Muscle layer of colon (tissue), 2 donors: ENCODE measurements around the gene TPM1.
A peak's percentile ranks its signal among the peaks of the same experiment; 100 is the strongest.

ENCODE experiments used
- H3K27ac ChIP-seq: one replicate; pipeline ENCODE4 v1.7.0; 2013; ENCODE audit warnings: low read depth, mild to moderate bottlenecking, low read length, moderate library complexity
- H3K27me3 ChIP-seq, 2 donors: one replicate each; pipeline ENCODE4 v1.7.0; 2013; ENCODE audit warnings: low read length in 2 of 2, mild to moderate bottlenecking in 2 of 2; ENCODE audit not compliant: insufficient read depth in 2 of 2, control insufficient read depth in 1 of 2
- H3K36me3 ChIP-seq: one replicate; pipeline ENCODE4 v1.7.0; 2013; ENCODE audit warnings: mild to moderate bottlenecking, low read length; ENCODE audit not compliant: insufficient read depth
- H3K4me1 ChIP-seq: one replicate; pipeline ENCODE4 v1.7.0; 2013; ENCODE audit warnings: mild to moderate bottlenecking, low read length; ENCODE audit not compliant: insufficient read depth
- H3K4me3 ChIP-seq, 2 donors: one replicate each; pipeline ENCODE4 v1.7.0; 2013; ENCODE audit warnings: low read length in 2 of 2, low read depth in 1 of 2, mild to moderate bottlenecking in 1 of 2, moderate library complexity in 1 of 2
- H3K9ac ChIP-seq: one replicate; pipeline ENCODE4 v1.7.0; 2013; ENCODE audit warnings: low read length
- H3K9me3 ChIP-seq: one replicate; pipeline ENCODE4 v1.7.0; 2013; ENCODE audit warnings: mild to moderate bottlenecking, low read length
- donor health status: abdominal sarcoma.
- donor health status: Adenocarcinoma of cecum.

Gene TPM1

GRCh38 chr15:63061975-63062374 lies 19.4 kb downstream of the TPM1 start:
- no peak overlapping the region for H3K4me3 ChIP-seq
- no peaks in the 10 kb centered on the region for H3K27me3 ChIP-seq
- no peaks in the 10 kb centered on the region for H3K9me3 ChIP-seq
- H3K36me3 ChIP-seq, result peaks cover 97% of the 10 kb centered on the region
- H3K27ac ChIP-seq, result peak overlapping the region; percentile 16
- no peak overlapping the region for H3K9ac ChIP-seq
- peaks cover 86% of the 10 kb centered on the region for H3K4me1 ChIP-seq

- Histone ChIP-seq H3K4me1 (peaks cover 86% of the 10 kb centered on the region), H3K36me3 (peaks cover 97% of the 10 kb centered on the region), H3K4me3 (no peak overlapping the region), H3K9ac (no peak overlapping the region), H3K27ac (no peak overlapping the region), H3K9me3 (no peaks in the 10 kb centered on the region), H3K27me3 (no peaks in the 10 kb centered on the region)
These were observed 20.7 kb downstream of the TPM1 start for GRCh38 chr15:63063164-63063756.

GRCh38 chr15:63063877-63064409 lies 21.4 kb downstream of the TPM1 start:
- no peaks in the 10 kb centered on the region for H3K27me3 ChIP-seq
- H3K9ac ChIP-seq, result no peak overlapping the region
- H3K27ac ChIP-seq, result peak overlapping the region; percentile 9
- H3K36me3 ChIP-seq, result peaks cover 96% of the 10 kb centered on the region
- H3K4me3 ChIP-seq, result no peak overlapping the region
- peaks cover 87% of the 10 kb centered on the region for H3K4me1 ChIP-seq
- H3K9me3 ChIP-seq, result no peaks in the 10 kb centered on the region

- Histone ChIP-seq H3K27ac (peak overlapping the region; percentile 49), H3K9me3 (no peaks in the 10 kb centered on the region), H3K27me3 (no peaks in the 10 kb centered on the region), H3K4me1 (peaks cover 81% of the 10 kb centered on the region), H3K36me3 (peaks cover 93% of the 10 kb centered on the region), H3K9ac (no peak overlapping the region), H3K4me3 (no peak overlapping the region)
These were observed 23.0 kb downstream of the TPM1 start for GRCh38 chr15:63065262-63066221.

- Histone ChIP-seq H3K4me3 (no peak overlapping the region), H3K9ac (no peak overlapping the region), H3K9me3 (no peaks in the 10 kb centered on the region), H3K27me3 (no peaks in the 10 kb centered on the region), H3K27ac (no peak overlapping the region), H3K4me1 (peaks cover 74% of the 10 kb centered on the region), H3K36me3 (peaks cover 93% of the 10 kb centered on the region)
These were observed 23.7 kb downstream of the TPM1 start for GRCh38 chr15:63066272-63066671.

- H3K4me1 ChIP-seq, result peaks cover 64% of the 10 kb centered on the region
- peak overlapping the region; percentile 28 for H3K27ac ChIP-seq
- H3K27me3 ChIP-seq, result no peaks in the 10 kb centered on the region
- H3K9ac ChIP-seq, result no peak overlapping the region
- H3K36me3 ChIP-seq, result peaks cover 90% of the 10 kb centered on the region
- no peaks in the 10 kb centered on the region for H3K9me3 ChIP-seq
- no peak overlapping the region for H3K4me3 ChIP-seq
These were observed 24.8 kb downstream of the TPM1 start for GRCh38 chr15:63067306-63067705.

GRCh38 chr15:63067976-63068743 lies 25.6 kb downstream of the TPM1 start:
- Histone ChIP-seq H3K9me3 (no peaks in the 10 kb centered on the region), H3K4me3 (no peak overlapping the region), H3K27me3 (no peaks in the 10 kb centered on the region), H3K36me3 (peaks cover 81% of the 10 kb centered on the region), H3K9ac (no peak overlapping the region), H3K27ac (peak overlapping the region; percentile 28), H3K4me1 (peaks cover 60% of the 10 kb centered on the region)

GRCh38 chr15:63069616-63070090 lies 27.1 kb downstream of the TPM1 start:
- Histone ChIP-seq H3K27me3 (no peaks in the 10 kb centered on the region), H3K9ac (no peak overlapping the region), H3K4me1 (peaks cover 62% of the 10 kb centered on the region), H3K36me3 (peaks cover 68% of the 10 kb centered on the region), H3K4me3 (no peak overlapping the region), H3K9me3 (no peaks in the 10 kb centered on the region), H3K27ac (peak overlapping the region; percentile 37)

- H3K36me3 ChIP-seq, result peaks cover 58% of the 10 kb centered on the region
- H3K4me3 ChIP-seq, result no peak overlapping the region
- no peak overlapping the region for H3K9ac ChIP-seq
- H3K9me3 ChIP-seq, result no peaks in the 10 kb centered on the region
- H3K27ac ChIP-seq, result peak overlapping the region; percentile 17
- peaks cover 66% of the 10 kb centered on the region for H3K4me1 ChIP-seq
- no peaks in the 10 kb centered on the region for H3K27me3 ChIP-seq
These were observed 28.2 kb downstream of the TPM1 start for GRCh38 chr15:63070681-63071129.

- Histone ChIP-seq H3K4me1 (peaks cover 66% of the 10 kb centered on the region), H3K4me3 (no peak overlapping the region), H3K36me3 (peaks cover 51% of the 10 kb centered on the region), H3K27ac (peak overlapping the region; percentile 10), H3K9ac (no peak overlapping the region), H3K27me3 (no peaks in the 10 kb centered on the region), H3K9me3 (no peaks in the 10 kb centered on the region)
These were observed 28.9 kb downstream of the TPM1 start for GRCh38 chr15:63071288-63071909.
